Measurements from ENCODE around the gene DIPK2B. TPM values are rescaled to one million over a fixed set of nuclear protein-coding genes. Genes with fewer than 3 reads are reported as not detected.
A peak's percentile ranks its signal among the peaks of the same experiment; 100 is the strongest.

Gene DIPK2B
- total RNA-seq, 2 experiments from 2014 or later = not detected

- H3K4me3 Mint-ChIP-seq = no peak overlapping the region
- POLR2A ChIA-PET = no interaction called here
- CTCF ChIA-PET = no interaction called here
- no peaks in the 10 kb centered on the region for H3K36me3 Mint-ChIP-seq (ENCODE audit: low read depth)
- no peak for DNase-seq
- H3K9me3 Mint-ChIP-seq = no peaks in the 10 kb centered on the region
- peaks cover 24% of the 10 kb centered on the region for H3K4me1 Mint-ChIP-seq
- H3K27me3 Mint-ChIP-seq = no peaks in the 10 kb centered on the region
- H3K27ac Mint-ChIP-seq = peak overlapping the region; percentile 72
These were observed 8.8 kb downstream of the DIPK2B start for GRCh38 chrX:45191820-45192409.

GRCh38 chrX:45191383-45191782 is 9.3 kb downstream of the DIPK2B start:
- H3K27me3 Mint-ChIP-seq = no peaks in the 10 kb centered on the region
- no peak for DNase-seq
- H3K9me3 Mint-ChIP-seq = no peaks in the 10 kb centered on the region
- H3K4me3 Mint-ChIP-seq = no peak overlapping the region
- H3K36me3 Mint-ChIP-seq (ENCODE audit: low read depth) = no peaks in the 10 kb centered on the region
- POLR2A ChIA-PET = no interaction called here
- peaks cover 27% of the 10 kb centered on the region for H3K4me1 Mint-ChIP-seq
- H3K27ac Mint-ChIP-seq = peak overlapping the region; percentile 72
- CTCF ChIA-PET = interaction anchor here (2.0 kb wide), 1 partner anchor 12 kb away, joined by 5 read pairs; no protein-coding TSS in a partner anchor

- H3K9me3 Mint-ChIP-seq = no peaks in the 10 kb centered on the region
- H3K4me1 Mint-ChIP-seq = peaks cover 27% of the 10 kb centered on the region
- peak overlapping the region; percentile 80 for H3K4me3 Mint-ChIP-seq
- H3K27me3 Mint-ChIP-seq = no peaks in the 10 kb centered on the region
- ChIA-PET CTCF (interaction anchor here (1.1 to 1.6 kb wide), 4 partner anchors 10 to 56 kb away, joined by 3 to 6 read pairs (median 4); no protein-coding TSS in a partner anchor), POLR2A (no interaction called here)
- no peak for DNase-seq
- H3K27ac Mint-ChIP-seq = no peak overlapping the region
- no peaks in the 10 kb centered on the region for H3K36me3 Mint-ChIP-seq (ENCODE audit: low read depth)
These were observed 12.9 kb downstream of the DIPK2B start for GRCh38 chrX:45187731-45188130.

- no peaks in the 10 kb centered on the region for H3K27me3 Mint-ChIP-seq
- POLR2A ChIA-PET = no interaction called here
- peak overlapping the region; percentile 81 for H3K27ac Mint-ChIP-seq
These were observed 14.0 kb downstream of the DIPK2B start for GRCh38 chrX:45186643-45187026.

GRCh38 chrX:45184211-45184610 is 16.5 kb downstream of the DIPK2B start:
- H3K4me3 Mint-ChIP-seq = no peak overlapping the region
- no peak overlapping the region for H3K27ac Mint-ChIP-seq
- H3K9me3 Mint-ChIP-seq = no peaks in the 10 kb centered on the region
- ChIA-PET POLR2A (no interaction called here), CTCF (interaction anchor here (1.2 kb wide), 1 partner anchor 510 kb away, joined by 3 read pairs; no protein-coding TSS in a partner anchor)
- peaks cover 10% of the 10 kb centered on the region for H3K4me1 Mint-ChIP-seq
- H3K36me3 Mint-ChIP-seq (ENCODE audit: low read depth) = no peaks in the 10 kb centered on the region
- no peak for DNase-seq
- H3K27me3 Mint-ChIP-seq = no peaks in the 10 kb centered on the region

More at GRCh38 chrX:45186643-45187026, 14.0 kb downstream of the DIPK2B start:
- DNase-seq = no peak
- peak overlapping the region; percentile 80 for H3K4me3 Mint-ChIP-seq
- peaks cover 19% of the 10 kb centered on the region for H3K4me1 Mint-ChIP-seq
- H3K36me3 Mint-ChIP-seq (ENCODE audit: low read depth) = no peaks in the 10 kb centered on the region
- CTCF ChIA-PET = interaction anchor here (0.5 to 1.6 kb wide), 4 partner anchors 14 to 1403 kb away, joined by 3 to 6 read pairs (median 4); no protein-coding TSS in a partner anchor
- H3K9me3 Mint-ChIP-seq = no peaks in the 10 kb centered on the region

- ChIA-PET CTCF (interaction anchor here (0.6 to 1.3 kb wide), 3 partner anchors 14 to 1235 kb away, joined by 3 to 6 read pairs (median 4); no protein-coding TSS in a partner anchor), POLR2A (no interaction called here)
- Mint-ChIP-seq H3K4me3 (no peak overlapping the region), H3K36me3 (ENCODE audit: low read depth) (no peaks in the 10 kb centered on the region), H3K9me3 (no peaks in the 10 kb centered on the region), H3K27ac (no peak overlapping the region), H3K27me3 (no peaks in the 10 kb centered on the region), H3K4me1 (no peaks in the 10 kb centered on the region)
- no peak for DNase-seq
These were observed 27.8 kb downstream of the DIPK2B start for GRCh38 chrX:45172890-45173289.

GRCh38 chrX:45166781-45167180 is 33.9 kb downstream of the DIPK2B start:
- DNase-seq = no peak
- POLR2A ChIA-PET = no interaction called here
- H3K4me1 Mint-ChIP-seq = no peaks in the 10 kb centered on the region
- CTCF ChIA-PET = interaction anchor here (0.6 to 1.2 kb wide), 2 partner anchors 11 to 36 kb away, joined by 3 read pairs; no protein-coding TSS in a partner anchor
- H3K36me3 Mint-ChIP-seq (ENCODE audit: low read depth) = no peaks in the 10 kb centered on the region
- no peak overlapping the region for H3K4me3 Mint-ChIP-seq
- H3K27me3 Mint-ChIP-seq = no peaks in the 10 kb centered on the region
- H3K27ac Mint-ChIP-seq = no peak overlapping the region
- H3K9me3 Mint-ChIP-seq = no peaks in the 10 kb centered on the region

GRCh38 chrX:45165726-45166125 is 35.0 kb downstream of the DIPK2B start:
- no peak overlapping the region for H3K4me3 Mint-ChIP-seq
- no peak for DNase-seq
- H3K4me1 Mint-ChIP-seq = no peaks in the 10 kb centered on the region
- no peaks in the 10 kb centered on the region for H3K36me3 Mint-ChIP-seq (ENCODE audit: low read depth)
- no peaks in the 10 kb centered on the region for H3K27me3 Mint-ChIP-seq
- POLR2A ChIA-PET = no interaction called here
- no peak overlapping the region for H3K27ac Mint-ChIP-seq
- CTCF ChIA-PET = no interaction called here
- no peaks in the 10 kb centered on the region for H3K9me3 Mint-ChIP-seq

GRCh38 chrX:45164995-45165394 is 35.7 kb downstream of the DIPK2B start:
- Mint-ChIP-seq H3K36me3 (ENCODE audit: low read depth) (no peaks in the 10 kb centered on the region), H3K4me3 (no peak overlapping the region), H3K27me3 (no peaks in the 10 kb centered on the region), H3K4me1 (no peaks in the 10 kb centered on the region), H3K9me3 (peaks cover 3% of the 10 kb centered on the region), H3K27ac (no peak overlapping the region)
- ChIA-PET POLR2A (no interaction called here), CTCF (no interaction called here)
- no peak for DNase-seq

- CTCF ChIA-PET = no interaction called here
- Mint-ChIP-seq H3K9me3 (peaks cover 3% of the 10 kb centered on the region), H3K4me3 (no peak overlapping the region), H3K4me1 (no peaks in the 10 kb centered on the region), H3K27ac (no peak overlapping the region), H3K36me3 (ENCODE audit: low read depth) (no peaks in the 10 kb centered on the region), H3K27me3 (no peaks in the 10 kb centered on the region)
- no peak for DNase-seq
- POLR2A ChIA-PET = no interaction called here
These were observed 36.6 kb downstream of the DIPK2B start for GRCh38 chrX:45164021-45164621.

GRCh38 chrX:45157647-45158046 is 43.0 kb downstream of the DIPK2B start:
- CTCF ChIA-PET = no interaction called here
- H3K36me3 Mint-ChIP-seq (ENCODE audit: low read depth) = no peaks in the 10 kb centered on the region
- no peak for DNase-seq
- no peak overlapping the region for H3K4me3 Mint-ChIP-seq
- H3K9me3 Mint-ChIP-seq = peaks cover 3% of the 10 kb centered on the region
- no peaks in the 10 kb centered on the region for H3K4me1 Mint-ChIP-seq
- no peaks in the 10 kb centered on the region for H3K27me3 Mint-ChIP-seq
- POLR2A ChIA-PET = no interaction called here
- H3K27ac Mint-ChIP-seq = no peak overlapping the region

GRCh38 chrX:45154462-45154861 is 46.2 kb downstream of the DIPK2B start:
- CTCF ChIA-PET = no interaction called here
- POLR2A ChIA-PET = no interaction called here
- Mint-ChIP-seq H3K36me3 (ENCODE audit: low read depth) (no peaks in the 10 kb centered on the region), H3K4me3 (no peak overlapping the region), H3K27me3 (no peaks in the 10 kb centered on the region), H3K9me3 (no peaks in the 10 kb centered on the region), H3K4me1 (no peaks in the 10 kb centered on the region), H3K27ac (no peak overlapping the region)
- no peak for DNase-seq

GRCh38 chrX:45154033-45154360 is 46.7 kb downstream of the DIPK2B start:
- Mint-ChIP-seq H3K9me3 (no peaks in the 10 kb centered on the region), H3K4me1 (no peaks in the 10 kb centered on the region), H3K36me3 (ENCODE audit: low read depth) (no peaks in the 10 kb centered on the region), H3K27me3 (no peaks in the 10 kb centered on the region), H3K4me3 (no peak overlapping the region), H3K27ac (no peak overlapping the region)
- POLR2A ChIA-PET = no interaction called here
- no peak for DNase-seq
- CTCF ChIA-PET = no interaction called here
